ENCODE measurements around the gene PDE1C.

The PDE1C gene

DNA sequence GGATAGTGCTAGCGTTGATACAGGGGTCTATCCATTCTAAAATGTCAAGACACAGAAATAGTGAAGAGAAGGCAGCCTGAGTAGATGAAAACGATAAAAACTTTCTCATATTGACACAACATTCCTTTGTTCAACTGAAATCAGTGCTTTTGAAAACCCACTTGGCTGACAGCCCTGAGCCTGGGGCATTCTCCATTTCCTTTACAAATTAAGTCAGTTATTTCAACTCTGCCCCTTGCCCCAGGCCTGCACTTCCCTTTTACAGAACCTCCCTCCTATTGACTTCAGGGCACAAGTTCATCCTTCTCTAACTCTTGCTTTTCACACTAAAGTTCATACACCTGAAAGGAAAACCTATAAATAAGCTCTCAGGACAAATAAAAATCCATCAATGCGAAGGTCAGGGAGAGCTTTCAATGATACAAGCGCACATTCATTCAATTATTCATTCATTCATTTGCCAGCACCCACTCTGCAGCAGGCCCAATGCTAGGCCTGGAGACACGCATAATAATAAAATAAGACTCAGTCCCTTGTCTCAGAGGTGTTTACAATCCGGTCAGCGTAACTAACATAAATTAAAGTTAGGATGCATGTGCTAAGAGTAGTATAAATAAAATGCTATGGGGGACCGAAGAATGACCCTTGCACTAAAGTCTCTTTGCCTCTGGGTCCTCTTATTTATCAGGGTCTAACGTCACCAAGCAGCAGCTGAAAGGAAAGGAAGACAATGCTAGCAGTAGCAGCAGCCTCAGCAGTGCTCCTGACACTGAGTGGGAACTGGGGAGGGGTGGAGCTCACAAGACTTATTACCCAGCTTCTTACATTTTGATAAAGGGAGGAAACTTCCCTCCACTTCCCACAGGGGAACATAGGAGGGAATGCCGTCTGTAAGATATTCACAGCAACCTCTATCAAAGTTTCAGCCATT, 134.8 kb downstream of the PDE1C start:
- DNase-seq = no peak

DNA sequence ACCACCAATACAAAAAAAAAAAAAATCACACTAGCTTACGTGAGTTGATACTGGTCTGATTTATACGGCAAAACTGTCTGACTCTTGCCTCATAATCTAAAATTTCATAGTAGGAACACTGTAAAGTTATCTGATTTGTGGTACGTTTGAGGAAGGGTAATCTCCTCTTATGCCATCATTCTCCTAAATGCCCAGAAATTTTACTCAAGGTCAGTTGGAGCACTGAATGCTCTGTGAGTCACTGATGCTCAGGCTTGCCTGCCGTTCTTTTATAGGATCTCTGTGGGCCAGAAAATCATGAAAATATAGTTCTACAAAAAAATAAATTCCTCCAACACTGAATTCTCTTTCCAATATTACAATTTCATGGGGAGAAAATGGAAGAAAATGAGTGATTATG, 135.7 kb downstream of the PDE1C start:
- no peak for DNase-seq

DNA sequence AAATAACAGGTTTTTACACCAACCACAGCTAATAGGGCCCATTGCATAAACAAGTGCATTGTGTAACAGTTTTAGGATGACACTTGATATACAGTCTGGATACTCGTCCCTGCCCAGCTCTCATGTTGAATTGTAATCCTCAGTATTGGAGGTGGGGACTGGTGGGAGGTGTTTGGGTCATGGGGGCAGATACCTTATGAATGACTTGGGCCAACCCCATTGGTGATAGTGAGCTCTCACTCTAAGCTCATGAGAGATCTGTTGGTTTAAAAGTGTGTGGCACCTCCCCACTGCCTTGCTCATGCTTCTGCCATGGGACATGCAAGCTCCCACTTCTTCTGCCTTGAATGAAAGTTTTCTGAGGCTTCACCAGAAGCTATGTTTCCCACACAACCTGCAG, 136.7 kb downstream of the PDE1C start:
- DNase-seq = no peak

DNA sequence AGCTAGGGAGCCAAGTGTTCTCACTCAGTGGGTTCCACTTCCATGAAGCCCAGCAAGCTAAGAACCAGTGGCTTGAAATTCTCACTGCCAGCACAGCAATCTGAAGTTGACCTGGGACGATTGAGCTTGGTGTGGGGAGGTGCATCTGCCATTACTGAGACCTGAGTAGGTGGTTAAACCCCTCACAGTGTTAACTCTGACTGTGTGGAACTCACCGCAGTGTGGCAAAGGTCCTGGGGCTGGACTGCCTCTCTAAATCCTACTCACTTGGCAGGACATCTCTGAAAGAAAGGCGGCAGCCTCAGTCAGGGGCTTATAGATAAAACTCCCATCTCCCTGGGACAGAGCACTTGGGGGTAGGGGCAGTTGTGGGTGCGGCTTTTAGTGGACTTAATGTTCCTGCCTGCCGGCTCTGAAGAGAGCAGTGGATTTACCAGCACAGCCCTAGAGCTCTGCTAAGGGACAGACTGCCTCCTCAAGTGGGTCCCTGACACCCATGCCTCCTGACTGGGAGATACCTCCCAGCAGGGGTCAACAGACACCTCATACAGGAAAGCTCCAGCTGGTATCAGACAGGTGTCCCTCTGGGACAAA, 143.1 kb downstream of the PDE1C start:
- DNase-seq = no peak

DNA sequence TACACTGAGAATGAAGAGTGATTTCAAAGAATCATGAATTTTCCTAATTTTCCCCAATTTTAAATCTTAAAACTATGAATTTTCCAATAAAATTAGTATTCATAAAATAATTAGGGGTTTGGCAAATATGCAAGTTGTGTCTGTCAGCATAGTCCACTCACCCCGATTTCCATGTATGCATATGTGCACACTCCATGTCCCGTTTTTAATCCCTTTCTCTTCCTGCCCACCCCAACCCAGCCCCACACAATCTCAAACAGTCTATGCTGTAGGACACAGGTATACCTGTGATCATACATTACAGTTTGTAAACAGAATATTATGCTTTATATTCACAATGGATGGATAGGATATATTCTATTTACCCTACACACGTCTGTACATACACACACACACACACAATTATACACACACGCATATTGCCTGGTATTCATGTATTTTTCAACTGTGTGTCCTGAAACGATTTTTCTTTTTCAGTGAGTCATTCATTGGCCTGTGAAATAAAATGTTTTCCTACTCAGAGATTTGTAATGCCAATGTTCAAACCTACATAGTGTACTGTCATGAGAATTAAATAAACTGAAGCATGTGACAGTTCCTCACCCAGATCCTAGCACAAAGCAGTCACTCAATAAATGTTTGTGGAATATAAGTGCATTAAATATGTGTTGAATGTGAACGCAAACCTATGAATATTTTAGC, 144.3 kb downstream of the PDE1C start:
- no peak for DNase-seq

DNA sequence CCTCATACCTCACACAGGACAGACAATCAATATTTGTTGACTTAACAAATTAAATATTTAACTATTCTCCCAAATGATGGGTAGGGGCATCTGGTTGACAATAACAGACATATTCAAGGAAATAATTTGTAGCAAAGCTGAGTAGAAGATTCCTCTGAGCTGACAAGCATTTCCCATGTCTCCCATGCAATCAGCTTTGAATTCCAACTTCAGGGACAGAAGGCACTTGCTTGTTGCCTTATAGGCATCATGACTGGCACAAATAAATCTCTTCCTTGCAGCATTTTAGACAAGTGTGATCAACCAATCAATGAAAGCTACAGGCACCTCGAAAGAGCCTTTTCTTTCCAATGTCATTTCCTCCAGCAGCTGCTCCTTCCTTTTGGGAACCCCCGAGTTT, 146.0 kb downstream of the PDE1C start:
- DNase-seq = no peak

DNA sequence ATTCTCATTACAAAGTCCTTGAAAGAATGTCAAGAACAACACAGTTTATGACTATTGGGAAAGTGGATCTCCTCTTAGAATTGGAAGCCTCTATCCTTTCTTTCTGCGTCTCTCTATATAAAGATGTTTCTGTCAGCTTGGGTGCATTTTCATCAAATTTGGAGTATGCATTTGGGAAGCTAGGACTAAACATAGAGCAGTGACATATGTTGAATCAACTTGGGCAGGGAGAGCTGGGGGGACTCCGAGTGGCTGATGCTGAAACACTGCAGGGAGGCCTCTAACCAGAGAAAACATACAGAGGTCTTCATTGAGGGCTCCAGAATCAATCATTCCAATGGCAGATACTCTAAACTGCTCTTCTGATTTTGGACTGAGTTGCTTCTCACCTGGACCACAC, 147.4 kb downstream of the PDE1C start:
- DNase-seq = no peak

DNA sequence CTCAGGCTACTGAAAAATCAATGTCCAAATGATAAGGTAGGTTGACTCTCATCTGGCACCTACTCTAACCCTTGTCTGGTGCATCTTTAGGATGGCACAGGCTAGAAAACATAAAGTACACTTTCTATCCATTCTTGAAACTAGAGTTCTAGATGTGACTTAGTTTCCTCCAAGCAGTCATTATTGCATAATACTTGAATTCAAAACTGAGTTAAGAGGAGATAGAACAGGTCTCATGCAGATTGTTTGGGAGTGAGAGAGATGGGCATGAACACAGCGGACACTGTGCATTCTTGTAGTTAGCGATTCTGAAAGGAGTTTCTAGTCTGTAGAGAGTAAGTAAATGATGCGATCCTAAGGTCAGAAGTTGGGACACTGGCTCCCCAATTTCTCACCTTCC, 149.2 kb downstream of the PDE1C start:
- no peak for DNase-seq

DNA sequence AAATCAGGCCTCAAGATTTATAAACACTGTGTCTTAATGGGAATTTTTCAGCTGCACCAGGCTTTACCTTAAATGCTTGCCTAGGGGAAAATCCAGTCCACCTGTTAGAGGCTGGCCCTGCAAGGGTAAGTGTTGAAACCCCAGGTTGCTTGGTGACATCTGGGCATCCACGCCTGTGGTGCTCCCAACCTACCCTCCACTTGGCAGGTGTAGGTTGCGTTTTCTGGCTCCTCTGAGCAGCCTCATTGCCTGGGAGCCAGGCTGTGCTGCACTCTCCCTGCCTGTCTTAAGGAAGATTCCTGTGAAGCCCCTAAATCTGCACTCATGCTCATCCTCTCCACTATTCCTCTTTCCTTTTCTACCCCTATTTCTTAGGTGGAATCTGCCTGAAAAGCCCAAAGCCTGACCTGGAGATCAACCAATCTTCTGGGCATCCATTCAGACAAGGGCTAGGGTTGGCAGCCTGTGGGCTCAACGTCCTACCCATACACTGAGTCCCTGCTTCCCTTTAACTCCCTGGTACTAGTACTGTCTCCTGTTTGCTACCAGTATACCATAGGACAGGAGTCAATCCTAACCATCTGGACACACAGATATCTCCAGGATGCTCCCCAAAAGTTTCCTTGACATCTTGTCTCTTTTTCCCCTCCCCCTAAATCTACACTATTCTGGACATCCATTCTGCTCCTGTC, 150.4 kb downstream of the PDE1C start:
- no peak for DNase-seq

DNA sequence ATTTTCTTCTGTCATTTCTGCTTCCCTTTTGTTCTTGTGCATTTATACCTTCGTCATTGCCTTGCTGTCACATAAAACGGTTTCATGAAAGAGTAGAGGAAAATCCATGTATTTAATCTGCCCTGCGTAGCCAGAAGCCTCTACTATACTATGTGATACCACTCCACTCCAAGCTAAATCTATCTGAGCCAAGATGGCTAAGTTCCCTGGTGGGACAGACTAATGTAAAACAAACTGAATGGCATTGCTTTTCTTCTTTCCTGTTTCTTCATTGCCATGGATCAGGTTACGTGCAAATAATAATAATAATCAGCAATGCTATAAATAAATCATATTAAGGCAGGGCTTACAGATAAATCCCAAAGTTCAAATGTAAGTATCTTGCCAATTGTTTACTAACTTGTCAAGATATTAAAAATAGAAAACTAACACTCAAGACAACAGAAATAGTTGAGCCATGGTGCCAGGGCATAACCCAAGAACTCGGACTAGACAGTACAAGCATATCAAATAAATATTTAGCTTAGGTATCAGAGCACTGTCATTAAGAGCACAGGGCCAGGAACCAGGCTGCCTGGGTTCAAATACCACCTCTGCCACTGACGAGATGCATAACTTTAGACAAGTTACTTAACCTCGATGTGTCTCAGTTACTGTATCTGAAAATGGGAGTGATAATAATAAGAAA, 151.4 kb downstream of the PDE1C start:
- no peak for DNase-seq

DNA sequence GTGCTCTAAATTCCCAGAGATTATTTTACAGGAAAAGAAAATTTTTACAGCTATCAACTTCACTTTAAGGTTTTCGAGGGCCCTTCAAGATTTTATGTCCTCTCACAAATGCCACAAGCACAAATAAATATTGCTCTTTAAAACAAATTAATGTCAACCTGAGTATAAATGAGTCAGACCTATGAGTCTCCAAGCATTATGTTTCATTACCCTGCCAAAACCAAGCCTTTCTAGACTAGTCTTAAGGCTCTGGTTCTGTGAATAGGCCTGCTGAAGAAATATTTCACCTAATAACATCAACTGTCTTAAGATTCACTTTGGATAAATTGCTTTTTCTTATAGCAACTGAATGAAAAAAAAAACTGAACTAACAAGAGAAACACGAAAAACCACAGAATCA, 153.0 kb downstream of the PDE1C start:
- no peak for DNase-seq

DNA sequence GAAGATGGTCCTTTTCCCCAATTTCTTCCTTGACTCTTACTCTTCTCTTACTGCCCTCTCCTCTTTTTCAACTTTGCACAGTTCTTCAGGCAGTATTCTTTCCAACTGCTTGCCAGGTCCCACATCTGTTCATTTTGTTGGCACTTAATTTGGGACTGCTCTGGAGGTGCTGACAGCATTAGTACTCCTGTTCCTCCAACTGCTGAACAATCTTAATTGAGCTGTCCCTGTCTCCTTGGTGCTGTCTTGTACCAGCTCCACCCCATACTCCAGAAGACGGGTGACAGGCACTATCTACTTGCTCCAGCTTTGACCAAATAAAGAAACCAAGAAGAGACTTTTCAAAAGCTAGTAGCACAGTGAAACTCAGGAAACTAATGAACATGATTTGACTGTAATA, 160.0 kb downstream of the PDE1C start:
- no peak for DNase-seq

DNA sequence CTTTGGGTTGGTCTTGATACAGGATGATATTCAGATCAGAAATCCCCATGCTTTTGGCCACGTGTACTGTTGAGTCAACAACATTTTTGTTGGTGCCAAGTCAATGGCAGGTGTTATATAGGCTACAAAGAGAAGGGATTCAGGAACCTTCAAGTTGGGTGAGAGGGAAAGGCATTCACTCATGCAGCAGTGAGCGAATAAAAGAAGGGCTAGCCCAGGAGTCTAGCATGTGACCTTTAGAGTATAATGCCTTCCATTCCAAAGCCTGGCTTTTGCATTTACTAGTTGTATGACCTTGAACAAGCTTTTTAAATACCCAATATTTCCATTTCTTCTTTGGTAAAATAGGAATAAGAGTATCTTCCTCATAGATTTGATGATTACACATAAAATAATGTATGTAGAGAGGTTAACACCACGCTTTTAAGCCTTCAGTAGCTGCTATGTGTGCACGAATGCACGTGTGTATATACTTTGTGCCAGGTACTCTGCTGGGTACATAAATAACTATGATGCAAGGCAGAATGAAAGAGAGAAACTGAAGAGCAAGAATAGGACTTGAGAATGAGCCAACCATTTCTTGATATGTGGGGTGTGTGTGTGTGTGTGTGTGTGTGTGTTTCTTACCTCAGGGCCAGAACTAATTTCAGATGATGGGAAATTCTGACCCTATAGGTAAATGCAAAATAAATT, 163.6 kb downstream of the PDE1C start:
- DNase-seq = no peak

DNA sequence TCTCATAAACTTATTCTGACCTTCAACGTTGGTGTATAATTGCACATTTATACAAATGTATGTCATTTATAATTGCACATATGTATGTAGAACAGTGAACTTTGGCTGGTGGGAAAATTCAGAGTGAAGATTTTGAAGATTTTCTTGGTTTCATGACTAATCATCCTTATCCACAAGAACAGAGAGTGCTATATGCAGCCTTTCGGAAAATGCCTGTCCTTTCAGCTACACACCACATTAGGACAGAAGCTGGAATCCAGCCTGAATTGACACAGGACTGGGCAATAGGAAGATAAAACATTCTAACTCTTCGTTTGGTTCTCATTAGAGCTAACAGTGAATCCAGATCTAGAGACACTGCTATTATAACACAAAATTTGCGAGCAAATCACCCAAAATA, 166.2 kb downstream of the PDE1C start:
- no peak for DNase-seq

DNA sequence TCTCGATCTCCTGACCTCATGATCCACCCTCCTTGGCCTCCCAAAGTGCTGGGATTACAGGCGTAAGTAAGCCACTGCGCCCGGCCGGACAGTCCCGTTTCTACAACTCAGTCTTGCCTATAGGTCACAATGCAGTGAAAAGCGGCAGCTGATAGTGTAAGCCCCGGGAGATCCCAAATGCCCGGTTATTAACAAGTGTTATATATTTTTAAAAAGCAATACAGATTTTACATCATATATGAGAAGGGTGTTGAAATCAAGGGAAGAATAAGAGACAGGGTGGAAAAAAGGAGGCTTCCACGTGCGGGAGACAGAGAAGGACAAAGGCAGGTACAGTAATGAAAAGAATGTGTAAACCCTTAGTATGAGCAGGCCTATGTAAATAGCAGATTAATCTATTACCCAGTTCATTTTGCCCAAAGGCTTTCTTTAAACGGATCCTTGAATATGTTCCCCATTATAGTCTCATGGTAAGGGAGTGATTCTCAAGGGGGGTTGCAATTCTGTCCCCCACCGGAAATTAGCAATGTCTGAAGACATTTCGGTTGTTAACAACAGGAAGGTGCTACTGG, 170.8 kb downstream of the PDE1C start:
- no peak for DNase-seq

DNA sequence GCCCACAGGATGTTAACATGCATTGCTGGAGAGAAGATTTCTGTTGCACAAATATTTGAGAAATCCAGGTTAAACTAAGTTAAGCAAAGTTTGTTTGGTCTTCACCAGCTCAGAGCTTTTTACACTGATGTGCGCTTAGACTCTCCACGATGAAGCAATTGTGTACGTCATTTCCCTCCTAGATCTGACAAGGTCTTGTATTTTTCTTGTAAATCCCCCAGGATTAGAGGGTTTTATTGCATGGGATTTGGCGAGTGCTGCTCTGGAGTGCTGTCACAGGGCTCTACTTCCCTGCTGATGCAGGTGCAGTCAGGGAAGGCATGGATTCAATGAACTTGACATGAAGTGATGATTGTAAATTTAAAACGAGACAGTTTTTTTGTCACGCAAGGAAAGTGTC, 173.3 kb downstream of the PDE1C start:
- DNase-seq = no peak

DNA sequence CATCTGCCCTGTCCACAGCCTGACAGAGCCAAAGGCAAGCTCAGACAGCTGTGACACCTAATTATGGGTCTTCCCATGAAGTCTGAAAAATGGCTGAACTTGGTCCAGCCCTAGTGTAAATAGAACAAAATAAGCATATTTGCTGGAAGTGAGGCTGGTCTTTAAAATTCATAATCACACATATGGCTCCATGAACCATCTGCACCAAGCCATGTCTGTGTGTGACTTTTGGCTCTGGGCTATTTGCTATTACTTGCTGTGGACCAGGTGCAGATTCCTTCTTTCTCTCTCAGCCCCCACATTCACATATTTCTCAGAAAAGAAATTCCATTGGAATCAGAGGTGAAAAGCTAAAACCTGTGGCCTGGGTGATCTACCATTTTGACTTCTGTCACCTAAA, 175.9 kb downstream of the PDE1C start:
- no peak for DNase-seq

DNA sequence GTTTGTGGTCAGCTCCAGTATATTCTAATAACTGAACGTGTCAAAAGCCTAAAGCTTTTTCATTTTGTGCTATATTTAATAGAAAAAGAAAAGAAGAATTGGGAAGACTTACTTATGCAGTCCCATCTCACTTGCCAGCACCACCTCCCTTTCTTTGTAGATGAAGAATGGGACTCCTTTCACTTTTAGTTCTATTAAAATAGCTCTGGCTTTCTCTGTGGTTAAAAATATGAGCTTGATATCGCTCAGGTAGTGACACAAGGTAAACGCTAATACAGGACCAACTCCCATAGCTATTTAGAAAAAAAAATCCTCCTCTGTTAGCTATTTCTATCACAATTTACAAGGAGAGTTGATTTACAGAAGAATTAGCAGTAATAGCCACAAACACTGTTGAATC, 176.8 kb downstream of the PDE1C start:
- no peak for DNase-seq

DNA sequence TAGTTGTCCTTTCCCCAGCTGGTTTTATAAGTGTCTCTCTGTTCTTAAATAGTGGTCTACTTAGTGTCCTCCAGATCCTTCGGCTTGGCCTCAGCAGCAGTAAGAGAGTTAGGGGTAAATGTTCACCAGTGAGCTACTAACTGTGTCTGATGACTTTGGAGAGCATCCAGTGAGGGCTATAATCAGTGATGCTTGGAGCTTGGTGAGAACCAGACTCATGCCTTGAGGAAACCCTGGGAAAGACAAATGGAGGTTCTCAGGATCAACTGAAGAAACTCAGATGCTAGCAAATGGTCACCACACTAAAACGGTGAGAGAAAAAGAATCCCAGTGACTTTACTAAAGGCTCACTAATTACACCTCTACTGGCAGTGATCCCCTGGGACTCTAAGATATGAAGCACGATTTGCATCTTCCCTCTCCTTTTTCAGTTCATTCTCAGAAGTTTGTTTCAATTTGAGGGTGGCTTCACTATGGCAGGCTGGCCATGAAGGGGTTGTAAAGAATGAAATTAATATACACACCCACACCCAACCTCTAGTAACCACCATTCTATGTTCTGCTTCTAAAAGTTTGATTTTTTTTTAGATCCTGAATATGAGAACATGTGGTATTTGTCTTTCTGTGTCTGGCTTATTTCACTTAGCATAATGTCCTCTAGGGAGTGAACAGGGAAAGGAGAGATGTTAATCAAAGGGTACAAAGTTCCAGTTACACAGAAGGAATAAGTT, 177.9 kb downstream of the PDE1C start:
- no peak for DNase-seq

DNA sequence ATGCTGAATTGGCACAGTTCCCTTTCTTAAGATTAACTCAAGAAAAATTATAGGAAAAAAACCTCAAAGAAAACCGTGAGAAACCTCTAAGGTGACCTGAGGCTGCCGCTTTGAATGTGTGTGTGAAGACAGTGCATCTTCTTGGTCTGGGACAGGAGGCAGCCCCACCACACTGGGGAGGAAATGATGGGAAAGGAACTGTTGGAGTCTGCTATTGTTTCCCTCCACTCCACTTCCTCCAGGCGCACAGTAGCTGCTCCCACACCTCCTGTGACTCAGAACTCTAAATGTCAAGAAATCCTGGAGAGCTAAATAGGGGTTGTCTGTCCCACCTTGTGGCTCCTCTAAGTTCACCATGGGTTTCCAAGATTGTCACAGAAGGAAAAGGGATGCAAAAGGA, 179.4 kb downstream of the PDE1C start:
- DNase-seq = no peak

DNA sequence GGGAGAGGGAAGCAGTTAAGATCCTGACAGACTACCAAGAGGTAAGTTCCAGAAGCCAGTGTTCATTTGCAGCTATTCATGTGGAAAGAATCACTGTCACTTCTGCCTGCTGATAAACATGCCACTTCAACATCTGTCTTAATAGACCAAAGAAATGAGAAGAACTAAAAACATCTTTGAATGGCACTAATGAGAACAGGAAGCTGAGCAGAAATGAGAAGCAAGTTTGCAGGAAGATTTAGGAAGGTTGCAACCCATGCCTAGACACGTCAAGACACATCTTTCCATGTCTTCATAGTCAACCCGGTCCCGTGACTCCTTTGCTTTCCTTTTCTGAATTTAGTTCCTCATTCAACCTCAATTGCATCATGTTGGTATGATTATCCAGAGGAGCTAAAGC, 180.0 kb downstream of the PDE1C start:
- DNase-seq = no peak

Data from DMS79 treated with DMSO at 0.1 percent for 48 hours (cell line).